Measurements from ENCODE around the gene SLC22A17. TPM values are rescaled to one million over a fixed set of nuclear protein-coding genes. Genes with fewer than 3 reads are reported as not detected.

The SLC22A17 gene
- total RNA-seq, 4 donors from 2014 or later = 4.0 to 14.2 (median 8.5) TPM

DNA sequence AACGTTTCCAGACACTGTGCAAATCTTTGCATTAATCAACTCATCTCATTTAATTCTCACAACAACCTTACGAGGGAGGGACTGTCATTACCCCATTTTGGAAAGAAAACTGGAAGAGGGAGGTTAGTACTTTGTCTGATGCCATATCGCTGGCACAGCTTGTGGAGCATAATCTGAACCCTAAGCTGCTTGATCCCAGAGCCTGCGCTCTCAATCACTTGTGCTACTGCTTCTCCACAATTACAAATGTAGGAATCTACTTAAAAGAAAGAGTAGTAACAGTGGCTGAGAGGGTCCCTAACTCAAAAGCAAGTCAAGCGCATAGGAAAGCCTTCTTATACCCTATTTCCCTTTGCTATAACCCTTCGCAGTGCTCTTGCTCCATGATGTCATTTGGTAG lies 9.1 kb upstream of the SLC22A17 start:
- in situ Hi-C loops (cut with MboI; ENCODE audit: low pct_ligation_motif_present in 1 of 4, low pct_unique_long_range_greater_than_20kb in 1 of 4, low sequenced_read_pairs in 3 of 4) (no loop called here), intact Hi-C loops (cut with DNase I; ENCODE audit: low total_unique reads) (no loop called here)
- H3K27ac ChIP-seq = peak overlapping the region; percentile 2 to 42 (median 32)
- no peak for TF ChIP-seq EP300 (IDR thresholded peaks at IDR 0.05; ENCODE audit: low read depth)
- no peak for TF ChIP-seq POLR2AphosphoS5 (IDR thresholded peaks at IDR 0.05)
- TF ChIP-seq, protein P1, sequence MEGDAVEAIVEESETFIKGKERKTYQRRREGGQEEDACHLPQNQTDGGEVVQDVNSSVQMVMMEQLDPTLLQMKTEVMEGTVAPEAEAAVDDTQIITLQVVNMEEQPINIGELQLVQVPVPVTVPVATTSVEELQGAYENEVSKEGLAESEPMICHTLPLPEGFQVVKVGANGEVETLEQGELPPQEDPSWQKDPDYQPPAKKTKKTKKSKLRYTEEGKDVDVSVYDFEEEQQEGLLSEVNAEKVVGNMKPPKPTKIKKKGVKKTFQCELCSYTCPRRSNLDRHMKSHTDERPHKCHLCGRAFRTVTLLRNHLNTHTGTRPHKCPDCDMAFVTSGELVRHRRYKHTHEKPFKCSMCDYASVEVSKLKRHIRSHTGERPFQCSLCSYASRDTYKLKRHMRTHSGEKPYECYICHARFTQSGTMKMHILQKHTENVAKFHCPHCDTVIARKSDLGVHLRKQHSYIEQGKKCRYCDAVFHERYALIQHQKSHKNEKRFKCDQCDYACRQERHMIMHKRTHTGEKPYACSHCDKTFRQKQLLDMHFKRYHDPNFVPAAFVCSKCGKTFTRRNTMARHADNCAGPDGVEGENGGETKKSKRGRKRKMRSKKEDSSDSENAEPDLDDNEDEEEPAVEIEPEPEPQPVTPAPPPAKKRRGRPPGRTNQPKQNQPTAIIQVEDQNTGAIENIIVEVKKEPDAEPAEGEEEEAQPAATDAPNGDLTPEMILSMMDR (IDR thresholded peaks at IDR 0.05) = no peak
- TF ChIP-seq POLR2A (IDR thresholded peaks at IDR 0.05) = no peak
- H3K9me3 ChIP-seq = no peaks in the 10 kb centered on the region
- DNase-seq = no peak
- H3K4me3 ChIP-seq = no peak overlapping the region
- H3K36me3 ChIP-seq = no peaks in the 10 kb centered on the region
- 68 to 72% methylated on average over 4 to 6 of the region's 6 CpGs for WGBS, 2 donors (ENCODE audit: low coverage in 1 of 2)
- H3K4me1 ChIP-seq = peaks cover 3 to 22% (median 4%) of the 10 kb centered on the region in 4 donors
- peaks cover 38% of the 10 kb centered on the region for H3K27me3 ChIP-seq

DNA sequence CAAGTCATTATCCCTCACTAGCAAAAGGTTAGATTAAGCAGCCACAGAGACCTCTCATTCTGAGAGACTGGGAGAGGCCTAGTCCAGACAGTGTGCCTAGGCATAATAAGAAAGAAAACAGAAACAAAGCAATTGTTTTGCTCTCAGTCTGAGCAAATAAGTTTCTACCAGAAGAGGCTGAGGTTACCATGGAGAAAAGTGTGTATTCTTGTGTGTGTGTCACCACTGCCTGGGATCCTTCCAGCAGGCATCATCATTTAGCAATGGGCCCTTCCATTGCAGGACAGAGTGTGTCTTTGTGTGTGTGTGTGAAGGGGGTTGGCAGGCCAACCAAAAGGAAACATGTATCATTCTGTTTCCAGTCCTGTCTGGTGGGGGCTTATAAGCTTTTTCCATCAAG lies 8.6 kb upstream of the SLC22A17 start:
- H3K36me3 ChIP-seq = no peaks in the 10 kb centered on the region
- peaks cover 34% of the 10 kb centered on the region for H3K27me3 ChIP-seq
- peak overlapping the region; percentile 2 to 40 (median 32) for H3K27ac ChIP-seq
- in situ Hi-C loops (cut with MboI; ENCODE audit: low pct_ligation_motif_present in 1 of 4, low pct_unique_long_range_greater_than_20kb in 1 of 4, low sequenced_read_pairs in 3 of 4) (no loop called here), intact Hi-C loops (cut with DNase I; ENCODE audit: low total_unique reads) (no loop called here)
- no peak for TF ChIP-seq POLR2AphosphoS5 (IDR thresholded peaks at IDR 0.05)
- no peak overlapping the region for H3K4me3 ChIP-seq
- H3K4me1 ChIP-seq = peaks cover 0 to 19% (median 4%) of the 10 kb centered on the region in 4 donors
- no peaks in the 10 kb centered on the region for H3K9me3 ChIP-seq
- no peak for DNase-seq

DNA sequence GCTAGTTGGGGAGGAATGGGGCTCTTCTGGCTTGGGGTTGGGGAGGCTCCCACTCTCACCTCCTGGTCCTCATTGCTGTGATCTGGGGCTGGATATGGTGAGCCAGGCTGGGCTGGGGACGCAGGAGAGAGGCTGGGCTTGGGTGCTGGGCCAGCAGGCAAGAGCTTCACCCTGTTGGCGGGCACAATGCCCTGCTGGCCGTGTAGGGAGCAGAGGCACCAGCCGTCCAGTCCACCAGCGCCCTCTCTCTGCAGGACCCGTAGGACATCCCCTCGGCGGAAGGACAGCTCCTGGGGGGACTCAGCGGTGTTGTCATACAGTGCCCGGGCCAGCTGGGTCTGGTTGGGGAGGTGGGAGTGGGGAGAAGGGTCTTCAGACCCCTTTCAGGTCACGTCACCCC lies 7.8 kb upstream of the SLC22A17 start:
- no peaks in the 10 kb centered on the region for H3K9me3 ChIP-seq
- H3K27ac ChIP-seq = peak overlapping the region in 3 of 4 donors; percentile 29 to 40 (median 30)
- no peak overlapping the region for H3K4me3 ChIP-seq
- intact Hi-C loops (cut with DNase I; ENCODE audit: low total_unique reads) (no loop called here), in situ Hi-C loops (cut with MboI; ENCODE audit: low pct_ligation_motif_present in 1 of 4, low pct_unique_long_range_greater_than_20kb in 1 of 4, low sequenced_read_pairs in 3 of 4) (no loop called here)
- H3K27me3 ChIP-seq = peaks cover 26% of the 10 kb centered on the region
- WGBS, 2 donors (ENCODE audit: low coverage in 1 of 2) = 68% methylated on average over 11 of the region's 11 CpGs; no CpG with 5 or more reads in 1 of the 2 donors
- no peak for DNase-seq
- no peaks in the 10 kb centered on the region for H3K36me3 ChIP-seq
- H3K4me1 ChIP-seq = peaks cover 0 to 14% (median 2%) of the 10 kb centered on the region in 4 donors
- TF ChIP-seq EP300 (IDR thresholded peaks at IDR 0.05; ENCODE audit: low read depth) (no peak), POLR2A (IDR thresholded peaks at IDR 0.05) (no peak)

DNA sequence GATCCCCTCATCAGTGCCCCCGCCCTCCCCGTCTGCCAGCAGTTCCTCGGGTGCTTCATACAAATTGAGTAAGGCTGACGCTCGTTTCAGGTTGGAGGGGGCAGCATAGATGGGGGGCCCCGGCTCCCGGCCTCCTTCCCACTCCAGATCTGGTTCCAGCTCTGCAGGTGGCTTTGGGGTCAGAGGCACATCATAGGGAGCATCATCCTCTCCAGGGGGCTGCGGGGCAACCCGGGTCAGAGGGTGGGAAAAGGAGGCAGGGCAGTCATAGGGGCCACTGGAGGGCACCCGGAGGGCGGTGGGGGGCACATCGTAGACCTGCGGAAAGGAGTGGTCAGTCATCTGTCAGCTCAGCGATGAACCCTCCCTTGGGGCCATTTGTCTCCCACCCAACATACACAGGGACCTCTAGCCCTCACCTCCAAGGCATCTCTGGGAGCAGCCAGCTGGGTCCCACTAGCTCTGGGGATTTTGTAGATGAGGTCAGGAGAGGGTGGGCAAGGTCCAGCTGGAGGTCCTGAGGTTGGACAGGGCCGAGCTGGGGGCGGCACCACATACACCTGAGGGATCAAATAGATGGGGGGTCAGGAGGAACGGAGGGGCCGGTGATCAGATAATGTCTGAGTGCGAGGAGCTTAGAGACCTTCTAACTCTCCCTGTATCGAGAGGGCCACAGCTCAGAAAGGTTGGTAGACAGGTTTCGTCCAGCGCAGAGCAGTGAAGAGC lies 7.2 kb upstream of the SLC22A17 start:
- in situ Hi-C loops (cut with MboI; ENCODE audit: low pct_ligation_motif_present in 1 of 4, low pct_unique_long_range_greater_than_20kb in 1 of 4, low sequenced_read_pairs in 3 of 4) = no loop called here
- Histone ChIP-seq H3K4me1 (peaks cover 0 to 10% (median 2%) of the 10 kb centered on the region in 4 donors), H3K27ac (peak overlapping the region in 3 of 4 donors; percentile 29 to 40 (median 30)), H3K9me3 (no peaks in the 10 kb centered on the region), H3K36me3 (no peaks in the 10 kb centered on the region), H3K4me3 (no peak overlapping the region), H3K27me3 (peaks cover 20% of the 10 kb centered on the region)
- DNase-seq = no peak
- 82% methylated on average over 19 of the region's 22 CpGs; no CpG with 5 or more reads in 1 of the 2 donors for WGBS, 2 donors (ENCODE audit: low coverage in 1 of 2)
- TF ChIP-seq, protein P1 (IDR thresholded peaks at IDR 0.05) = no peak
- TF ChIP-seq POLR2AphosphoS5 (IDR thresholded peaks at IDR 0.05) (no peak), POLR2A (IDR thresholded peaks at IDR 0.05) (no peak), EP300 (IDR thresholded peaks at IDR 0.05; ENCODE audit: low read depth) (no peak)
- intact Hi-C loops (cut with DNase I; ENCODE audit: low total_unique reads) = no loop called here

DNA sequence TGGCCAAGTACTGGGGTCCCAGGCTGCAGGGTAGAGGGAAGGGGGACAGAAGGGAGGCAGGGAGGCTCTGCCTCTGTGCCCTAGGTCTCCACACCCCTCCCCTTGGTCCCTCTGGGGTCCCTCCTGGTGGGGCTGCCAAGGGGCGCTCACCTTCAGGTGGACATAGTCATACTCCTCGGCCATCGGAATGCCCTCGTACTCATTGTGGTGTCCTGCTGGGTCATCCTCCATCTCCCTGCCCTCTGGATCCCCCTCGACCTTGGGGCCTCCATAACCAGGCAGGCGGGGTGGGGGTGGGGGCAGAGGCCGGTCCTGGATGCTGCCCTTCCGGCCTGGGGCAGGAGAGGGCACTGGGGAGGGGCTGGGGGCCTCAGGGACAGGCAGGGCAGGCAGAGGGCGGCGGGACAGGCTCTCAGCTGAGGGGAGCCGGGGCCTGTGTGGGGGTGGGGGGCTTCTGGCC lies 6.5 kb upstream of the SLC22A17 start:
- no peaks in the 10 kb centered on the region for H3K36me3 ChIP-seq
- no peak overlapping the region for H3K4me3 ChIP-seq
- H3K4me1 ChIP-seq = peaks cover 0 to 10% (median 2%) of the 10 kb centered on the region in 4 donors
- intact Hi-C loops (cut with DNase I; ENCODE audit: low total_unique reads) (no loop called here), in situ Hi-C loops (cut with MboI; ENCODE audit: low pct_ligation_motif_present in 1 of 4, low pct_unique_long_range_greater_than_20kb in 1 of 4, low sequenced_read_pairs in 3 of 4) (no loop called here)
- DNase-seq = no peak
- WGBS, 2 donors (ENCODE audit: low coverage in 1 of 2) = 72 to 100% methylated on average over 1 to 10 of the region's 11 CpGs
- no peak for TF ChIP-seq POLR2A (IDR thresholded peaks at IDR 0.05)
- TF ChIP-seq POLR2AphosphoS5 (IDR thresholded peaks at IDR 0.05) = no peak
- TF ChIP-seq EP300 (IDR thresholded peaks at IDR 0.05; ENCODE audit: low read depth) = no peak
- TF ChIP-seq, protein P1 (IDR thresholded peaks at IDR 0.05) = no peak
- peaks cover 14% of the 10 kb centered on the region for H3K27me3 ChIP-seq
- H3K27ac ChIP-seq = no peak overlapping the region
- H3K9me3 ChIP-seq = no peaks in the 10 kb centered on the region
